ENCODE data around the gene PTPRU.
"Not testable (repeated sequence)": the region's sequence is repeated elsewhere in the genome, so short reads cannot be mapped to it uniquely, and the experiment has no call there.

PTPRU gene

DNA sequence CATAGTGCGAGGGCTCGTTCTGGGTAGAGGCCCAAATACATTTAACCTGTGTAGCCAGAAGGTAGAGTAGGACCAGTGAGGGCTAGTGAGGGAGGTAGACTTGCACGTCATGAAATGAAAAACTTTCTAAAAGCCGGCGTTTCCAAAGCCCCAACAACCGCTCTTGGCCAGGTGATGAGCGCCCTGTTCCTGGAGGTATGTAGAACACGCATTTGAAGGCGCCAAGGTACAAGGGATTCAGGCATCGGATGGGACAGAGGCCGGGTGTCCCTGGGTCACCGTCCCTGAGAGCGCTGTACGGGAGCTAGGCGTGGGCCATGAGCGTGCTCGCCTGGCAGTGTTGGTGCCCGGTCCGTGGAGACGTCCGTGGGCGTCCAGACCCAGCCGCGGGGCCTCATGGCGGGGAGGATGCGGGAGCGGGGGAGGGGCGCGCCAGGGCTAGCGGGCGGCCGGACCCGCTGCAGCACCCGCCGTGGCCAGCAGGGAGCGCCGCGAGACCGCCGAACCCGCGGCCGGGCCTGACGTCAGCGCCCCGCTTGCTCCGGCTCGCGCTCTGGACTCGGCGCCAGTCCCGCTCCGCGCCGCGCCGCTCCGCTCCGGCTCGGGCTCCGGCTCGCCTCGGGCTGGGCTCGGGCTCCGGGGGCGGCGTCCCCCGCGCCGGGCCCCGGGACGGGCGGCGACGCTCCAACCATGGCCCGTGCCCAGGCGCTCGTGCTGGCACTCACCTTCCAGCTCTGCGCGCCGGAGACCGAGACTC, at the start of gene PTPRU:
TSS of gene PTPRU (plus strand) at position 568 of the 757 bp plus-strand sequence. CDS start at position 691, 123 bp downstream.
- DNase-seq = peak; percentile 60 to 78 (median 66)

DNA sequence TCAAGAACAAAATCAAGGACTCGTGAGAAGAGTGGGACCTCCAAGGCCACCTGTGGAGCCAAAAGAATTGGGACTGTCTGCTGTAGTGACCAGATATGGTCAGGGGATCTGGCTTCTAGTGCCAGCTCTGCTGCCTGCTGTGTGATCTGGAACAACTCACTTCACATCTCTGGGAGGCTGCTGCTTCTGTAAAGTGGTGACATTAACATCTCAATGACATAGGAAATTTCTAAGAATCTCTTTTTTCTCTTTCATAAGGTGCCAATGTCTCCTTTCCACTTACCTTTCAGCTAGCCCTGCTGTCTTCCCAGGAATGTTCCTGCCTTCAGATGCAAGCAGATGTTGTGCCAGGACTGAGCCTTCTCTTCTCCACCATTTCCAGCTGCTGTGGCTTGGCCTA, 49.6 kb upstream of the PTPRU start:
- no peak for DNase-seq

DNA sequence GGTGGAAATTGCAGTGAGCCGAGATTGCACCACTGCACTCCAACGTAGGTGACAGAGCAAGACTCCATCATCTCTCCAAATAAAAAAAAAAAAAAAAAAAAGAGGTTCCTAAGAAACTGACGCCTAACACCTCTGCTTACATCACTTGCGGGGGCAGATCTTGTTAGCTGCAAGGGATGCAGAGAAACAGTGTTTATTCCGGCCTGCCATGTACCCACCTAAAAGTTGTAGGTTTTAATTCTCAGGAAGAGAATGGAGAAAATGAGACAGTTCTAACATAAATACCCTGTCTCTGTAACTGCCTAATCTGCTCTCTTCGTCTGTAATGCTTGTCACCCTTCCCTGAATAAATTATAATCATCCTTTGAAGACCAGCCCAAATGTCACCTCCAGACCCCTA, 45.6 kb upstream of the PTPRU start:
- no peak for DNase-seq

DNA sequence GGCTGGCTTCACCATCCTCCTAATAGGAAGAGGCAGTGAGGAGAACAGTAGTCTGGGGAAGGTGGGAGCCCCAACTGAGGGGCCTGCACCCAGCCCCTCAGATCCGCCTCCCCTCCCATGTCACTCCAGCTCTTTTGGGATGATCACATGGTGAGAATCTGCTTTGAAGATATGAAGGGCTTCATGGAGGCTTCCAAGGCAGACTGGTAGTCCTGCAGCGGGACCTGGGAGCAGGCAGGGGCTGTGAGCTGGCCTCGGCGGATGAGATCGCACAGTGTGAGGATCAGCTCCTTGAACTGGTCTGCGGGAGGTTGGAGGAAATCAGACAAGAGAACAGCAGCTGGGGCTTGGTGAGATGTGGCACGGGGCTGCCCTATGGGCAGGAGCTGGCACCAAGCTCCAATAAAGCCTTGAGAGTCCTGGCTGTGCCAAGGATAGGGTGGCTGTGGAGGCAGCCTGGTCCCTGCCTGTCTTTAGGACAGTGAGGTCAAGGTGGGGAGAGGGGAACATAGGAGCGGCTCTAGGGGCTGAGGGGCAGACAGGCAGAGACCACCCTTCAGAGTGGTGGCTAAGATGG, 42.4 kb upstream of the PTPRU start:
- DNase-seq = no peak

DNA sequence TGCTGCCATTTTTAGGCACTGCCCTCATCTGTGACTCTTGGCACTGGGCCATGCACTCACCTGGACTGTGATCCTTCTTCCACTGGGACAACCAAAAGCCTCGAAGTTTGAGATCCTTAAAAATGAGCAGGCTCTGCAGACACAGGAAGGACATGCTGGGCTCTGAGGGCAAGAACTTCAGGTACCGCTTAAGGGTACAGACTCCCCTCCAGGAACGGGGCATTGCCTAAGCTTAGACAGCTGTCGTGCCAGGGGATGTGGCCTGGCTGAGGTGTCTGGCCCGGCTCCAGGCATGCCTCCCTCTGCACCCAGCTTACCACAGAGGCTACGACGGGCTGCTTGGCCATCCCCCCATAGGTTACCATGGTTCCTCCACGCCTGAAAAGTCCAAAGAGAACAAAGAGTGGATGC, 40.4 kb upstream of the PTPRU start:
- DNase-seq = no peak

DNA sequence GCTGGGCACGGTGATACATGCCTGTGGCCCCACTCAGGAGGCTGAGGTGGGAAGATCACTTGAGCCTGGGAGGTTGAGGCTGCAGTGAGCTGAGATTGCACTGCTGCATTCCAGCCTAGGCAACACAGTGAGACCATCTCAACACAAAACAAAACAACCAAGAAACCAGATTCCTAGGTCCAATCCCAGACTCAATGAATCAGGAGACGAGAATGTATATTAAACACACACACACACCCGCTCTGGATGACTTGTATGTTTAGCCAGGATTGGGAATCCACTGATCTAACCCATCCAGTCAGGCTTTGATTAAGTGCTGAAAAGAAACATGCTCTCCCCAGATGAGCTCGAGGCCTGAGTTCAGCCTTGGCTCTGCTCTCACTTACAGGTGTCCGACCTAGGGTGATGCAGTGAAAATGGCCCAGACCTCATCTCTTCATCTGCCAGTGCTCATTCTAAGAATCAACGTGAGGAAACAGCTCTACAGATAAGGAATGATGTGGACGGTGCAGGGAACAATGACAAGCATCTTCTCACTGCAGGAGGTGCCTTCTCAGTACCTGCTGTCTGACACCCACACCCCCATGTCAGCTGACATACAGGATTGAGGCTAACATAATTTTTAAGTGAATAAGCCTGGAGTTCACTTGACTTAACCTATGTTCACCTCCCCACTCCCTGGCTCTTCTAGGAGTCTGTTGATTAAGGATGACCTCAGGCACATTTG, 39.3 kb upstream of the PTPRU start:
- no peak for DNase-seq

DNA sequence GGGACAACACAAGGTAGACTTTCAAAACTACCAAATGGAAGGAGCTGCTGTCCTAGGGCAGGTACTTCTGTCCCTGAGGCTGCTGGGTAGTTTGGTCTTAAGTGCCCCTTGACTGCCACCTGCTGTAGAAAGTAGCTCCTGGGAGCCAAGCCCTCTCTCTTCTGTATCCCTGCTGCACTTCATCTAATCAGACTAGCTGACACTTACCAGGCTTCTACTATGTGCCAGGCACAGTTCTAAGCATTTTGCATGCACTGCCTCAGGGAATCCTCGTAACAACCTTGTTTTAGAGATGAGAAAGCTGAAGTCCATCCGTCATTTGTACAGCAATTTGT, 38.8 kb upstream of the PTPRU start:
- DNase-seq = peak in 1 of 4 experiments; percentile 5

DNA sequence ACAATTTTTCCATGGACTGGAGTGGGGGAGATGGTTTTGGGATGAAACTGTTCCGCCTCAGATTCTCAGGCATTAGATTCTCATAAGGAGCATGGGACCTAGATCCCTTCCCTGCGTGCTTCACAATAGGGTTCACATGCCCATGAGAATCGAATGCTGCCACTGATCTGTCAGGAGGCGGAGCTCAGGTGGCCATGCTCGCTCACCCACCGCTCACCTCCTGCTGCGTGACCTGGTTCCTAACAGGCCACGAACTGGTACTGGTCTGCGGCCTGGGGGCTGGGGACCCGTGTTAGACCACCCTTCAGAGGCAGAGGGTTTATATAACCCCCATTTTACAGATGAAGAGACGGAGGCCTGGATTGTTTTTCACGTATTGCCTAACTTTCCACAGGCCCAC, 38.3 kb upstream of the PTPRU start:
- DNase-seq = no peak

DNA sequence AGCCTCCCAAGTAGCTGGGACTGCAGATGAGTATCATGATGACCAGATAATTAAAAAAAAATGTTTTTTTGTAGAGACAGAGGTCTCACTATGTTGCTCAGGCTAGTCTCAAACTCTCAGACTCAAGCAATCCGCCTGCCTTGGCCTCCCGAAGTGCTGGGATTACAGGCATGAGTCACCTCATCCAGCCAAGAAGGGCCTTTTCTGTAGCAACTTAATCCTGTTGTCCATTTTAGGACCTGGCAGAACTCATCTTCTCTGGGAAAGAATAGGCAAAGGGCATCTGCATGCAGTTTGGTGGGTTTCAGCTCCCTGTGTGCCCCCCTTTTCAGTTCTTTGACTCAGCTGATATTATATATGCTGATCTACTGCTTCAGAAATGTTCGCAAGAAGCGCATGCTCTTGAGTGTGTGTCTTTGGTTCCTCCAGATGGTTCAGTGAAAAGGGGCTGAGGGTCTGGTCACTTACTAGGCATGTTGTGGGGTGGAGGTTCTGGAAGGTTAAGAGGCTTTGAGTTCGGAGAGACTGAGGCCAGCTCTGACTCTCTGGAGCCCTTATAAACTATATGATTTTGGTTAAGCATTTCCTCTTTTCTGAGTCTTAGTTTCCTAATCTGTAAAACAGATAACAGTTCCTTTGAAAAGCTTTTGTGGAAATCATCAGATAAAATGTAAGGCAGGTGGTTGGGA, 35.3 kb upstream of the PTPRU start:
- no peak for DNase-seq

DNA sequence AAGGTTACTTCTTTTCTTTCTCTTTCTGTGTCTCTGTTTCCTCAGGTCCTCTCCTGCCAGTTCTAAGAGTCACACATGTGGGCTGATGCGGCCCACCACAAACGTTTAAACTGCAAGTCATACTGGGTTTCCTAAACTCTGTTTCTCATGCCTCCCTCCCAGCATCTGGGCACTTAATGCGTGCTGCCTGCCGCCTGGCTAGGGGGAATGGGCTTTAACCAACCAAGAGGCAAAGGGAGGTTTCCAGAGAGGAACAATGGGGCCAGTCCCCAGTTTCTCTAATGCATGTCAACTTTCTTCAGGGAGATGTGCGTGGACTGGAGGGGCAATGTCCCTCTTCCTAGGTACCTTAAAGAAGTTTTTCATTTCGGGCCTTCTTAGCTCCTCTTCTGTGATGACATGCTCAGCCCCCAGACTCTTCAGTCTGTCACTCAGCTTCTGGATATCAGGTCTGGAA, 34.7 kb upstream of the PTPRU start:
- DNase-seq = no peak

DNA sequence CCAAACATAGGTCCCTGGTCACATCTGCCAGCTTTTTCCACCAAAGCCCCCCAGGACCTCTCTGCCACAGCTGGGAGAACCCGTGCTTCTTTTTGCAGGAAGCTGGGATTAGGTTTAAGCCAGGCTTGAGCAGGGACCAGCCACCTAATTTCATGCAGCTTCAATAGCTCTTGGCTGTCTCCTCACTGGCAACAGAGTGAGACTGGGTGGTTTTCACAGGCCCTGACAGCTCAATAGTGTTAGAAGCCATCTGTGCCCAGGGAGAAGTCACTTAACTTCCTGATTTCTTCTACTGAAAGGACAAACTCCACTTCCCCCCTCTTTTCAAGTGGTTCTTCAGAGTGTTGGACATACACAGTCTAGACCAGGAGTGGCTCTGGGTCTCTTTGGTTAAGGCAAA, 34.3 kb upstream of the PTPRU start:
- DNase-seq = no peak

DNA sequence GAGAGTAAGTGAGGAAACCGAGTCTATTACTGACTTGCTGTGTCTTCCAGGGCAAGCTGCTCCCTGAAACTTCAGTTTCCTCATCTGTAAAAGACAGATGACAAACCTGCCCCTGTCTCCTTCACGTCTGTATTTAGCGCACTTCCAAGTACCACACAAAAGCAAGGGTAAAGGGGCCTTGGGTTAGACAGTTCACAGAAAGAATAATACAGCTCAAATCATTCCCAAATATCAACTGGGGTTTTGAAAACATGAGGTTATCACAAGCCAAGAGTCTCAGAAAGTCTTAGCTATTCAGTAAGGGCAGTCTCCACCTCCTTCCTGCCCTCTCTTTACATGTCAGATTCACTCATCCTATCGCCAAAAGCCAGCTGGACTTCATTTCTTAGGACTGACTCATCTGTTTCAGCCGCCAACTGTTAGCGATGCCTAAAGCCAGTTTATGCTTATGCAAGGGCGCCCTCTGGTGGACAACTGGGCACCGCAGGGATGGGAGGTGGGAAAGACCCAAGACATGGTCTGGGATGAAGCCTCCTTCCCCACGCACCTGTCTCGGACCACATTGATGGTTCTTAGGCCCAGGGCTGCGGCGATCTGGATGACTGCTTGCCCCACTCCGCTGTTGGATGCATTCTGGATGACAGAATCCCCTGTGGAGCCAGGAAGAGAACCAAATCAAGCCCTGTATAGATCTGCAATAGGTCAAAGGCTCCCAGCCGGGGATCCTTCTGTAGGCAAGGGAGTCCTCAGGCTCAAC, 33.6 kb upstream of the PTPRU start:
- DNase-seq = peak; percentile 81 to 92 (median 90)

DNA sequence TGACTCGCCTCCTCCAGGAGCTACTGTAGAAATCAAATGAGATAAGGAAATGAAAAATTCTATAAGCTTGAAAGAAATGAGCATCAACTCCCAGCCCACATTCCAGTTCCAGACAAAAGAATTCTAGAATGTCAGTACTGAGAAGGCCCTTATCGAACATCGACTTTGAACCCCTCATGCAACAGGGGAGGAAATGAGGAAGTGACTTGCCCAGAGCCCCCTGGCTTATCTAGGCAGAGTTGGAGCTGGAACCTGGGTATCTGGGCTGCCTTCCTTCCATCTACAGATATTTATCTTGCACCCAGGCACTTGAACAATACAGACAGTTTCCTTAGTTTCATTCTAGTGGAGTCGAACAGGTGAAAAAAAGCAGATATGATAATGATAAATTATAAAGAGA, 27.9 kb upstream of the PTPRU start:
- no peak for DNase-seq

DNA sequence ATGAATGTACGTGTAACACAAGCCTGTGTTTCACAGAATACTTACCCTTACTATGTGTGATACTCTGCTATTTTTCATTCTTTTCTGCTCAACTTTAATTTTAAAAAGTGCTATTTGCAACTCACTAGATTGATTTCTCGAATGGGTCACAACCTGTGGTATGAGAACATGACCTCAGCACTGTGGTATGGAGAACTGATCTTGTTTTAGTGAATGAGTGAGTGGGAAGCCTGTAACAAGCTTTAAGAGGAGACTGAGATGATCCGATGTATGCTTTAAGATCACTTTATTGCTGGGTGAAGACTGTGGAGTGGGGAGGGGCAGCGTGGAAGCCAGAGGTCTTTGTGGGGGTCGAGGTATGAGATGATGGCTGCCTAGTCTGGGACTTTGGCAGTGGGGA, 27.1 kb upstream of the PTPRU start:
- DNase-seq = no peak

DNA sequence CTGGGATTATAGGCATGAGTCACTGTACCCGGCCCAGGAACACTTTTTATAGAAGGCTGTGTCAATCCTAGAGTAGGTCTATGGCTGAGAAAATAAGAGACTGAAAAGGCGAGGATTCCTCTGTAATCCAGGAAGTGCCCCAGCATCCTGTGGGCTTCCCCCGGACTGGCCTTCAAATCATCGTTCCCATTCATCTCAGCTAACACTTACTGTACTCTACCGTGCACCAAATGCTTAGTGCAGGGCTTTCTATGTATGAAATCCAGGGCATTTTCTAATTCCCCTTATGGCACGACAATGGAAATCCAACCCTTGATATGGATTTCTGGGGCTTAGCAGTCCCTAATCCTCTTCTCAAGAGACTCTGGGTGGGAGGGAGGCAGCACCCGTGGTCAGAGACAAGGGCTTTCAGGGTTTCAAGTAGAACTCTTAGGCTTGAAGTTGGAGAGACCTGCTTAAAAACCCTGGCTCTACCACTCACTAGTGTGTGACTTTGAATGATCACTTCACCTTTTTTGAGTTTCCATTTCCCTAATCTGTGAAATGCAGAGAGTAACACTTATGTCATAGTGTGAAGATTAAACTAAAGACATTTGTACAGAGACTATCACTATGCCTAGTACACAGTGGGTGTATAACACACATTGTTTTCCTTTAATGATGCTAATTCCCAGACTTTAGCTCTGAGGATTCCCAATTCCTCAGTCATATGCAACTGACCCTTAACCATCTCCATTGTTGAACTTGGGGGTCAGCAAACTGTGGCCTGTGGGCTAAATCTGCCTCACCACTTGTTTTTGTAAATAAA, 25.8 kb upstream of the PTPRU start:
- DNase-seq = no peak

DNA sequence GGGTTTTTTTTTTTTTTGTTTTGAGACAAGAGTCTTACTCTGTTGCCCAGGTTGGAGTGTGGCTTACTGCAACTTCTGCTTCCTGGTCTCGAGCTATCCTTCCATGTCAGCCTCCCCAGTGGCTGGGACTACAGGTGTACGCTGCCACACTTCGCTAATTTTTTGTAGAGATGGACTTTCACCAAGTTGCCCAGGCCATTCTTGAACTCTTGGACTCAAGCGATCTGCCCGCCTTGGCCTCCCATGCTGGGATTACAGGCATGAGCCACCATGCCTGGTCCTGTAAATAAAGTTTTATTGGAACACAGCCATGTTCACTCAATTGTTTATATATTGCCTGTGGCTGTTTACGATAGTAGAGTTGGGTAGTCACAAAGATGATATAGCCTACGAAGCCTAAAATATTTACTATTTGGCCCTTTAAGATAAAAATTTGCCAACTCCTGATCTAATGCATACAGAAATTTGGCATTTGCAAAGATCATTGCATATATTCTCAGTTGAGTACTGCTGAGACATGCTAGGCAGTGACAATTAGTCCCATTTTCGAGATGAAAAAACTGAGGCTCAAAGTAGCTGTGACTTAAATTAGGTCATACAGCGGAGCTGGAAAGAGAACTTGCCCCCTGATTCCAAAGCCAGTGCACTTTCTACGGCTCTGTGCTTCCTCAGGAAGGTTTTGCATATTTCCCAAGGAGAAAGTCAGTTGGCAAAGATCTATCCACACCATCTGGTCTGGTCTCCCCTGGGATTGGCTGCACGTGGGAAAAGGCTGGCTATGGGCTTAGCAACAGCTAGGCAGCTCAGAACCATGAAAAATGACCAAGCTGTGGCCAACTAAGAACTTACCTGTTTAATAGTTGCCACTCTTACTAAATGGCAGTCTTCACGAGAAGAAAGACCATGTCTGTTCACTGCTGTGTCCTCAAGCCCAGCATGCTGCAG, 25.0 kb upstream of the PTPRU start:
- DNase-seq = no peak

DNA sequence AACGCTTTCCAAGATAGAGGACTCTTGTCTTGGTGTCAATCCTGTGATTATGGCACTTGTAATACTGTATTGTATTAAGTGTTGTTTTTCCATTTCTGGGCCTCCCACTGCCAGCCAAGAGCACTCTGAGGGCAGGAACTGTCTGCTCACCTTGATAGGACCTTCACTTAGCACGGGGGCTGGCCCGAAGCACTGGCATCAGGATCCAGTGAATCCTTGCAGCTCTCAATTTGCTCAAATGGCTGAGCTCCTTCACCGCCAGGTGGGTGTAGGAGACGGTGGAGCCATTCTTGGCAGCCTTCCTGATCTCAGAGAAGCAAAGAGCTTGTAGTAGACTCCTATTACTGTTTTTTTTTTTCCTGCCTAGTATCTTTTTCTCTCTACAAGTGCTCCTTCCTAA, 23.3 kb upstream of the PTPRU start:
- DNase-seq = no peak

DNA sequence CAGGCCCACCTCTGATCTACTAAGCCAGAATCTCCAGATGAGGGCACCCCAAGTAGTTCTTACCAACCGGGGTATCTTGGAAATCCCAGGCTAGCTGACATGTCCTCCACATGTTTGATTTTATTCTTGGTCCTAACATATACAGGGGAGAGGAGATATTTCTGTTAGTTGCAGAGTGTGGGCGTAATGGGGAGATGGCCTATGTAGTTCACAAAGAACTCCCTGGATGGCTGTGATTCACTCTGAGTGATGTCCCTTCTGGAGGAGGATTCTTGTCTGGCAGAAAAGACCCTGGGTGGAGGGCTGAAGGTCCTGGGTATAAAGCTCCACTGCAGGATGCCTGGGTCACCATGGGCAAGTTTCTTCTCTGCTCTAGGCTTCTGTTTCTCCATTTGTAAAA, 18.7 kb upstream of the PTPRU start:
- DNase-seq = no peak

DNA sequence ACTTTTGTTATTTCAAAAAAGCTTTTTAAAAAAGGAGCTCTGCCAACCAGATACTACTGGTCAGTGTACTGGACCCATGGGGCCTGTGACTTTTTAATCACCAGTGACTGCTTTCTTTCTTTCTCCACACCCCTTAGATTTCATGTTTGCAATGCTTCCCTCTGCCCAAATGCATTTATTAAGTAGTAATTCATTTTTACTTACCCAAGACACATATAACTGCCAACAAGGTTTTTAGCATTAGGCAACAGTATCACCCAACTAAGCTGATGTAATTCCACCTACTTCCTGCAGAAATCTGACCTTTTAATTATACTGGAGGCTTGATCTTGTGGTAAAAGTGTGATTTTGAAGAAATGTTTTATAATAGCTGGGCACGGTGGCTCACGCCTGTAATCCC, 18.1 kb upstream of the PTPRU start:
- no peak for DNase-seq

DNA sequence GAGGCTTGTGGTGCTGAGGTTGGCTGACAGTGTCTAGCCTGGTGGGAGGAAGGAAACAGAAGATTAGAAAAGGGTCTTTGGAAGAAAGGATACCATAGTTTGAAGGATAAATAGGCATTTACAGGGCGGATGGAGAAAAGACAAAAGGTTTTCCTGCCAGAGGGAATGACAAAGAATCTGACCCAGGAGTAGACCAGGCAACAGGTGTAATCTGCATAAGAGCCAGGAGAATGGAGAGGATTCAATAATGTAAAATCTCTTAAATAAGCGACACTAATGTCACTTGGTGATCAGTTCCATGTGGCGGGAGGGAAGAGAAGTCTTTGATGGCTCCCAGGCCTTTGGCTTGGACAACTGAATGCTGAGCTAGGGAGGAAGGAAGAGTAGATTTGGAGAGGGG, 15.0 kb upstream of the PTPRU start:
- DNase-seq = no peak

DNA sequence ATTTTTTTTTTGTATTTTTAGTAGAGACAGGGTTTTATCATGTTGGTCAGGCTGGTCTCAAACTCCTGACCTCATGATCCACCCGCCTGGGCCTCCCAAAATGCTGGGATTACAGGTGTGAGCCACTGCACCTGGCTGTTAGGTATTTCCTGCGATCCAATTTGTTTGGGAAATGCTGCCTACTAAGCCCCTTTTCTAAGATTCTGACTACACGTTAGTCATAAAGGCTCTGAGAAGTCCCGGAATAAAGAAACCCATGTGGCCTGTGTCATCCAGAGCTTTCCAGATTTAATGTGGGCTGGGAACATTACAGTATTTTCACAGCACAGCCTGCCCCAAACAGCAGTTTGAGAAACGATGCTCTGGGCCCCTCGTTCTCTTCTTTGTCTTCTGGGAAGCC, 14.1 kb upstream of the PTPRU start:
- not testable (repeated sequence) for DNase-seq
